ENCODE results near the gene C9orf85. TPM values are rescaled to one million over a fixed set of nuclear protein-coding genes. Genes with fewer than 3 reads are reported as not detected.
A peak's percentile ranks its signal among the peaks of the same experiment; 100 is the strongest.

Gene C9orf85
- total and polyA plus RNA-seq, 9 of the 15 experiments (the other 6 are each of a cell fraction or from before 2014, with no cell fraction given): 6.7 to 17.6 (median 13.0) TPM

DNA sequence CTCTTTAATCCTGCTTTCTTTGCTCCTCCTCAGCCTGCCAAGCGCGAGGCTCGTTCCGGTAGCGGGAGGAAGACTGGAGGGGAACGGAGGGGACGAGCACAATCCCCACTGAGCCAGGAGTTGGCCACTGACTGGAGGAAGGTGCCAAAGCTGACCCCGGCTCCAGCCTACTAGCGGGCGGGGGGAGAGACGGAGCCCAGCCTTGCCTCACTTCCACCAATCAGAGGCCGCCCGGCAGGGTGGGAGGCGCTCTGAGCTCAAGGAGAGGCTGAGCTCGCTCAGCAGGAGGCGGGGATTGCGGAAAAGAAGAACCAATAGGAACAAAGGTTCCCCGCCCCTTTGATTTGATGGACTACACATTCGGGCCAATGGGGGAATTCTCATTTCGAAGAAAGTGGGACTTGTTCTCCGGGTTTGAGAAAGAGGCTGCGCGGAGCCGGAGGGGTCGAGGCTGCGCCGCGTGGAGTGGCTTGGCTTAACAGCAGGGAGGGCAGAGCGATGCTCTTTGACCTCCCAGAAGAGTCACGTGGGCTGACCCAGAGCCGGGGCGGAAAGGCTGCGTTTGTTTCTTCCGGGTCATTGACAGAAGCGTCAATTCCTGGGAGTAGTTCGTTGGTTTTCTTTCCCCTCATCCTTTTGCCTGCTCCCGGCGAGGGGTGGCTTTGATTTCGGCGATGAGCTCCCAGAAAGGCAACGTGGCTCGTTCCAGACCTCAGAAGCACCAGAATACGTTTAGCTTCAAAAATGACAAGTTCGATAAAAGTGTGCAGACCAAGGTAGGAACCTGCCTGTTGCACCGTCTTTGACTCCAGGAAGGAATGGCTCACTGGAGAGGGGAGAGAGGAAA, at the start of gene C9orf85, which contains the start of gene ABHD17B (continued):
- no peak for TF ChIP-seq HOMEZ (CRISPR knock-in tag; IDR thresholded peaks at IDR 0.05)
- TF ChIP-seq, protein P1, sequence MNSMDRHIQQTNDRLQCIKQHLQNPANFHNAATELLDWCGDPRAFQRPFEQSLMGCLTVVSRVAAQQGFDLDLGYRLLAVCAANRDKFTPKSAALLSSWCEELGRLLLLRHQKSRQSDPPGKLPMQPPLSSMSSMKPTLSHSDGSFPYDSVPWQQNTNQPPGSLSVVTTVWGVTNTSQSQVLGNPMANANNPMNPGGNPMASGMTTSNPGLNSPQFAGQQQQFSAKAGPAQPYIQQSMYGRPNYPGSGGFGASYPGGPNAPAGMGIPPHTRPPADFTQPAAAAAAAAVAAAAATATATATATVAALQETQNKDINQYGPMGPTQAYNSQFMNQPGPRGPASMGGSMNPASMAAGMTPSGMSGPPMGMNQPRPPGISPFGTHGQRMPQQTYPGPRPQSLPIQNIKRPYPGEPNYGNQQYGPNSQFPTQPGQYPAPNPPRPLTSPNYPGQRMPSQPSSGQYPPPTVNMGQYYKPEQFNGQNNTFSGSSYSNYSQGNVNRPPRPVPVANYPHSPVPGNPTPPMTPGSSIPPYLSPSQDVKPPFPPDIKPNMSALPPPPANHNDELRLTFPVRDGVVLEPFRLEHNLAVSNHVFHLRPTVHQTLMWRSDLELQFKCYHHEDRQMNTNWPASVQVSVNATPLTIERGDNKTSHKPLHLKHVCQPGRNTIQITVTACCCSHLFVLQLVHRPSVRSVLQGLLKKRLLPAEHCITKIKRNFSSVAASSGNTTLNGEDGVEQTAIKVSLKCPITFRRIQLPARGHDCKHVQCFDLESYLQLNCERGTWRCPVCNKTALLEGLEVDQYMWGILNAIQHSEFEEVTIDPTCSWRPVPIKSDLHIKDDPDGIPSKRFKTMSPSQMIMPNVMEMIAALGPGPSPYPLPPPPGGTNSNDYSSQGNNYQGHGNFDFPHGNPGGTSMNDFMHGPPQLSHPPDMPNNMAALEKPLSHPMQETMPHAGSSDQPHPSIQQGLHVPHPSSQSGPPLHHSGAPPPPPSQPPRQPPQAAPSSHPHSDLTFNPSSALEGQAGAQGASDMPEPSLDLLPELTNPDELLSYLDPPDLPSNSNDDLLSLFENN (IDR thresholded peaks at IDR 0.05; ENCODE audit: low read depth in 2 of 2, low read length in 2 of 2): no peak
- no peak for TF ChIP-seq ZNF699 (CRISPR knock-in tag; IDR thresholded peaks at IDR 0.05; ENCODE audit: insufficient replicate concordance)
- no peak for TF ChIP-seq RUNX1 (IDR thresholded peaks at IDR 0.05; ENCODE audit: low read depth)
- no peak for TF ChIP-seq PCBP2 (IDR thresholded peaks at IDR 0.05; ENCODE audit: low read depth, low read length, poor library complexity, severe bottlenecking)
- no peak for TF ChIP-seq TSC22D4 (tag; IDR thresholded peaks at IDR 0.05)
- no peak for TF ChIP-seq IFI16 (CRISPR knock-in tag; IDR thresholded peaks at IDR 0.05)
- TF ChIP-seq, protein P2, sequence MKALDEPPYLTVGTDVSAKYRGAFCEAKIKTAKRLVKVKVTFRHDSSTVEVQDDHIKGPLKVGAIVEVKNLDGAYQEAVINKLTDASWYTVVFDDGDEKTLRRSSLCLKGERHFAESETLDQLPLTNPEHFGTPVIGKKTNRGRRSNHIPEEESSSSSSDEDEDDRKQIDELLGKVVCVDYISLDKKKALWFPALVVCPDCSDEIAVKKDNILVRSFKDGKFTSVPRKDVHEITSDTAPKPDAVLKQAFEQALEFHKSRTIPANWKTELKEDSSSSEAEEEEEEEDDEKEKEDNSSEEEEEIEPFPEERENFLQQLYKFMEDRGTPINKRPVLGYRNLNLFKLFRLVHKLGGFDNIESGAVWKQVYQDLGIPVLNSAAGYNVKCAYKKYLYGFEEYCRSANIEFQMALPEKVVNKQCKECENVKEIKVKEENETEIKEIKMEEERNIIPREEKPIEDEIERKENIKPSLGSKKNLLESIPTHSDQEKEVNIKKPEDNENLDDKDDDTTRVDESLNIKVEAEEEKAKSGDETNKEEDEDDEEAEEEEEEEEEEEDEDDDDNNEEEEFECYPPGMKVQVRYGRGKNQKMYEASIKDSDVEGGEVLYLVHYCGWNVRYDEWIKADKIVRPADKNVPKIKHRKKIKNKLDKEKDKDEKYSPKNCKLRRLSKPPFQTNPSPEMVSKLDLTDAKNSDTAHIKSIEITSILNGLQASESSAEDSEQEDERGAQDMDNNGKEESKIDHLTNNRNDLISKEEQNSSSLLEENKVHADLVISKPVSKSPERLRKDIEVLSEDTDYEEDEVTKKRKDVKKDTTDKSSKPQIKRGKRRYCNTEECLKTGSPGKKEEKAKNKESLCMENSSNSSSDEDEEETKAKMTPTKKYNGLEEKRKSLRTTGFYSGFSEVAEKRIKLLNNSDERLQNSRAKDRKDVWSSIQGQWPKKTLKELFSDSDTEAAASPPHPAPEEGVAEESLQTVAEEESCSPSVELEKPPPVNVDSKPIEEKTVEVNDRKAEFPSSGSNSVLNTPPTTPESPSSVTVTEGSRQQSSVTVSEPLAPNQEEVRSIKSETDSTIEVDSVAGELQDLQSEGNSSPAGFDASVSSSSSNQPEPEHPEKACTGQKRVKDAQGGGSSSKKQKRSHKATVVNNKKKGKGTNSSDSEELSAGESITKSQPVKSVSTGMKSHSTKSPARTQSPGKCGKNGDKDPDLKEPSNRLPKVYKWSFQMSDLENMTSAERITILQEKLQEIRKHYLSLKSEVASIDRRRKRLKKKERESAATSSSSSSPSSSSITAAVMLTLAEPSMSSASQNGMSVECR (CRISPR knock-in tag; IDR thresholded peaks at IDR 0.05): no peak; the same call in 1 of the 2 replicates
- TF ChIP-seq ZNF436 (CRISPR knock-in tag; IDR thresholded peaks at IDR 0.05): no peak
- no peak for TF ChIP-seq RAD21 (CRISPR knock-in tag; conservative IDR thresholded peaks at IDR 0.05 in 1 of 2, IDR thresholded peaks at IDR 0.05 in 1 of 2)
- peak; percentile 70 for TF ChIP-seq EP400 (IDR thresholded peaks at IDR 0.05)
